ENCODE data around the gene INPP5D. TPM values are rescaled to one million over a fixed set of nuclear protein-coding genes. Genes with fewer than 3 reads are reported as not detected.

The INPP5D gene
- total RNA-seq, 1 experiment from 2014 or later = 17.2 TPM

DNA sequence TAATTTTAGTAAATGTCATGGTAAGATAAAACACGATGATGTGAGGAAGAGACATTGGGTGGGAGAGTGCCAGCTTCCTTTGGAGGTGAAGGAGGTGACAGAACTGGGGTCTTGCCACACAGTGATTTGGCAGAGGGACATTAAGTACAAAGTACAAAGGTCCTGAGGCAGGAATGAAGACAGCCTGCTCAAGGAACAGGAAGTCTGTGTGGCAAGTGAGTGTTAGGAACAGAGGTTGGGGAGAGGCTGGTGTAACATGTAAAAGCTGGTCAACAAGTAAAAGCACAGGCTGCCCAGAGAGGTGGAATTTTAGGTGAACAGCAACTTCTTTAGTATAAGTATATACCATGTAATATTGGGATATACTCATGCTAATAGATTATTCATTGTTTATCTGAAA is 73.1 kb downstream of the INPP5D start:
- H3K27ac Mint-ChIP-seq = no peak overlapping the region
- POLR2A ChIA-PET = no interaction called here
- H3K36me3 Mint-ChIP-seq = peaks cover 16% of the 10 kb centered on the region
- H3K9me3 Mint-ChIP-seq = peaks cover 10% of the 10 kb centered on the region
- no peaks in the 10 kb centered on the region for H3K27me3 Mint-ChIP-seq (ENCODE audit: low read depth)
- DNase-seq (ENCODE audit: low spot score) = no peak
- peaks cover 36% of the 10 kb centered on the region for H3K4me1 Mint-ChIP-seq
- H3K4me3 Mint-ChIP-seq = no peak overlapping the region
- ATAC-seq = no peak
- CTCF ChIA-PET = no interaction called here
- TF ChIP-seq ZNF219 (CRISPR knock-in tag; IDR thresholded peaks at IDR 0.05; ENCODE audit: borderline replicate concordance) (no peak), TEAD1 (CRISPR knock-in tag; IDR thresholded peaks at IDR 0.05) (no peak), ZNF138 (CRISPR knock-in tag; conservative IDR thresholded peaks at IDR 0.05) (no peak), MXD4 (CRISPR knock-in tag; IDR thresholded peaks at IDR 0.05; ENCODE audit: borderline replicate concordance) (no peak), RELA (CRISPR knock-in tag; IDR thresholded peaks at IDR 0.05; ENCODE audit: borderline replicate concordance) (no peak), IRF2 (CRISPR knock-in tag; IDR thresholded peaks at IDR 0.05; ENCODE audit: borderline replicate concordance, low read depth) (no peak), EMX1 (CRISPR knock-in tag; IDR thresholded peaks at IDR 0.05) (no peak), ETV6 (CRISPR knock-in tag; IDR thresholded peaks at IDR 0.05) (no peak), HMGA2 (CRISPR knock-in tag; IDR thresholded peaks at IDR 0.05) (no peak), NFYB (CRISPR knock-in tag; conservative IDR thresholded peaks at IDR 0.05; ENCODE audit: low read depth) (no peak), SOX15 (CRISPR knock-in tag; IDR thresholded peaks at IDR 0.05) (no peak), TP53 (CRISPR knock-in tag; IDR thresholded peaks at IDR 0.05) (no peak), FOXP1 (CRISPR knock-in tag; IDR thresholded peaks at IDR 0.05; ENCODE audit: borderline replicate concordance) (no peak)
- TF ChIP-seq, protein P1, sequence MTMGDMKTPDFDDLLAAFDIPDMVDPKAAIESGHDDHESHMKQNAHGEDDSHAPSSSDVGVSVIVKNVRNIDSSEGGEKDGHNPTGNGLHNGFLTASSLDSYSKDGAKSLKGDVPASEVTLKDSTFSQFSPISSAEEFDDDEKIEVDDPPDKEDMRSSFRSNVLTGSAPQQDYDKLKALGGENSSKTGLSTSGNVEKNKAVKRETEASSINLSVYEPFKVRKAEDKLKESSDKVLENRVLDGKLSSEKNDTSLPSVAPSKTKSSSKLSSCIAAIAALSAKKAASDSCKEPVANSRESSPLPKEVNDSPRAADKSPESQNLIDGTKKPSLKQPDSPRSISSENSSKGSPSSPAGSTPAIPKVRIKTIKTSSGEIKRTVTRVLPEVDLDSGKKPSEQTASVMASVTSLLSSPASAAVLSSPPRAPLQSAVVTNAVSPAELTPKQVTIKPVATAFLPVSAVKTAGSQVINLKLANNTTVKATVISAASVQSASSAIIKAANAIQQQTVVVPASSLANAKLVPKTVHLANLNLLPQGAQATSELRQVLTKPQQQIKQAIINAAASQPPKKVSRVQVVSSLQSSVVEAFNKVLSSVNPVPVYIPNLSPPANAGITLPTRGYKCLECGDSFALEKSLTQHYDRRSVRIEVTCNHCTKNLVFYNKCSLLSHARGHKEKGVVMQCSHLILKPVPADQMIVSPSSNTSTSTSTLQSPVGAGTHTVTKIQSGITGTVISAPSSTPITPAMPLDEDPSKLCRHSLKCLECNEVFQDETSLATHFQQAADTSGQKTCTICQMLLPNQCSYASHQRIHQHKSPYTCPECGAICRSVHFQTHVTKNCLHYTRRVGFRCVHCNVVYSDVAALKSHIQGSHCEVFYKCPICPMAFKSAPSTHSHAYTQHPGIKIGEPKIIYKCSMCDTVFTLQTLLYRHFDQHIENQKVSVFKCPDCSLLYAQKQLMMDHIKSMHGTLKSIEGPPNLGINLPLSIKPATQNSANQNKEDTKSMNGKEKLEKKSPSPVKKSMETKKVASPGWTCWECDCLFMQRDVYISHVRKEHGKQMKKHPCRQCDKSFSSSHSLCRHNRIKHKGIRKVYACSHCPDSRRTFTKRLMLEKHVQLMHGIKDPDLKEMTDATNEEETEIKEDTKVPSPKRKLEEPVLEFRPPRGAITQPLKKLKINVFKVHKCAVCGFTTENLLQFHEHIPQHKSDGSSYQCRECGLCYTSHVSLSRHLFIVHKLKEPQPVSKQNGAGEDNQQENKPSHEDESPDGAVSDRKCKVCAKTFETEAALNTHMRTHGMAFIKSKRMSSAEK (CRISPR knock-in tag; IDR thresholded peaks at IDR 0.05; ENCODE audit: borderline replicate concordance) = no peak
- TF ChIP-seq, protein P2, sequence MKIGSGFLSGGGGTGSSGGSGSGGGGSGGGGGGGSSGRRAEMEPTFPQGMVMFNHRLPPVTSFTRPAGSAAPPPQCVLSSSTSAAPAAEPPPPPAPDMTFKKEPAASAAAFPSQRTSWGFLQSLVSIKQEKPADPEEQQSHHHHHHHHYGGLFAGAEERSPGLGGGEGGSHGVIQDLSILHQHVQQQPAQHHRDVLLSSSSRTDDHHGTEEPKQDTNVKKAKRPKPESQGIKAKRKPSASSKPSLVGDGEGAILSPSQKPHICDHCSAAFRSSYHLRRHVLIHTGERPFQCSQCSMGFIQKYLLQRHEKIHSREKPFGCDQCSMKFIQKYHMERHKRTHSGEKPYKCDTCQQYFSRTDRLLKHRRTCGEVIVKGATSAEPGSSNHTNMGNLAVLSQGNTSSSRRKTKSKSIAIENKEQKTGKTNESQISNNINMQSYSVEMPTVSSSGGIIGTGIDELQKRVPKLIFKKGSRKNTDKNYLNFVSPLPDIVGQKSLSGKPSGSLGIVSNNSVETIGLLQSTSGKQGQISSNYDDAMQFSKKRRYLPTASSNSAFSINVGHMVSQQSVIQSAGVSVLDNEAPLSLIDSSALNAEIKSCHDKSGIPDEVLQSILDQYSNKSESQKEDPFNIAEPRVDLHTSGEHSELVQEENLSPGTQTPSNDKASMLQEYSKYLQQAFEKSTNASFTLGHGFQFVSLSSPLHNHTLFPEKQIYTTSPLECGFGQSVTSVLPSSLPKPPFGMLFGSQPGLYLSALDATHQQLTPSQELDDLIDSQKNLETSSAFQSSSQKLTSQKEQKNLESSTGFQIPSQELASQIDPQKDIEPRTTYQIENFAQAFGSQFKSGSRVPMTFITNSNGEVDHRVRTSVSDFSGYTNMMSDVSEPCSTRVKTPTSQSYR (CRISPR knock-in tag; IDR thresholded peaks at IDR 0.05) = no peak
- TF ChIP-seq, protein P3, sequence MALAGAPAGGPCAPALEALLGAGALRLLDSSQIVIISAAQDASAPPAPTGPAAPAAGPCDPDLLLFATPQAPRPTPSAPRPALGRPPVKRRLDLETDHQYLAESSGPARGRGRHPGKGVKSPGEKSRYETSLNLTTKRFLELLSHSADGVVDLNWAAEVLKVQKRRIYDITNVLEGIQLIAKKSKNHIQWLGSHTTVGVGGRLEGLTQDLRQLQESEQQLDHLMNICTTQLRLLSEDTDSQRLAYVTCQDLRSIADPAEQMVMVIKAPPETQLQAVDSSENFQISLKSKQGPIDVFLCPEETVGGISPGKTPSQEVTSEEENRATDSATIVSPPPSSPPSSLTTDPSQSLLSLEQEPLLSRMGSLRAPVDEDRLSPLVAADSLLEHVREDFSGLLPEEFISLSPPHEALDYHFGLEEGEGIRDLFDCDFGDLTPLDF (CRISPR knock-in tag; IDR thresholded peaks at IDR 0.05) = no peak
- TF ChIP-seq, protein P4, sequence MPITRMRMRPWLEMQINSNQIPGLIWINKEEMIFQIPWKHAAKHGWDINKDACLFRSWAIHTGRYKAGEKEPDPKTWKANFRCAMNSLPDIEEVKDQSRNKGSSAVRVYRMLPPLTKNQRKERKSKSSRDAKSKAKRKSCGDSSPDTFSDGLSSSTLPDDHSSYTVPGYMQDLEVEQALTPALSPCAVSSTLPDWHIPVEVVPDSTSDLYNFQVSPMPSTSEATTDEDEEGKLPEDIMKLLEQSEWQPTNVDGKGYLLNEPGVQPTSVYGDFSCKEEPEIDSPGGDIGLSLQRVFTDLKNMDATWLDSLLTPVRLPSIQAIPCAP (CRISPR knock-in tag; IDR thresholded peaks at IDR 0.05) = no peak
- TF ChIP-seq, protein P5, sequence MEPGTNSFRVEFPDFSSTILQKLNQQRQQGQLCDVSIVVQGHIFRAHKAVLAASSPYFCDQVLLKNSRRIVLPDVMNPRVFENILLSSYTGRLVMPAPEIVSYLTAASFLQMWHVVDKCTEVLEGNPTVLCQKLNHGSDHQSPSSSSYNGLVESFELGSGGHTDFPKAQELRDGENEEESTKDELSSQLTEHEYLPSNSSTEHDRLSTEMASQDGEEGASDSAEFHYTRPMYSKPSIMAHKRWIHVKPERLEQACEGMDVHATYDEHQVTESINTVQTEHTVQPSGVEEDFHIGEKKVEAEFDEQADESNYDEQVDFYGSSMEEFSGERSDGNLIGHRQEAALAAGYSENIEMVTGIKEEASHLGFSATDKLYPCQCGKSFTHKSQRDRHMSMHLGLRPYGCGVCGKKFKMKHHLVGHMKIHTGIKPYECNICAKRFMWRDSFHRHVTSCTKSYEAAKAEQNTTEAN (CRISPR knock-in tag; IDR thresholded peaks at IDR 0.05) = no peak
- TF ChIP-seq, protein P6, sequence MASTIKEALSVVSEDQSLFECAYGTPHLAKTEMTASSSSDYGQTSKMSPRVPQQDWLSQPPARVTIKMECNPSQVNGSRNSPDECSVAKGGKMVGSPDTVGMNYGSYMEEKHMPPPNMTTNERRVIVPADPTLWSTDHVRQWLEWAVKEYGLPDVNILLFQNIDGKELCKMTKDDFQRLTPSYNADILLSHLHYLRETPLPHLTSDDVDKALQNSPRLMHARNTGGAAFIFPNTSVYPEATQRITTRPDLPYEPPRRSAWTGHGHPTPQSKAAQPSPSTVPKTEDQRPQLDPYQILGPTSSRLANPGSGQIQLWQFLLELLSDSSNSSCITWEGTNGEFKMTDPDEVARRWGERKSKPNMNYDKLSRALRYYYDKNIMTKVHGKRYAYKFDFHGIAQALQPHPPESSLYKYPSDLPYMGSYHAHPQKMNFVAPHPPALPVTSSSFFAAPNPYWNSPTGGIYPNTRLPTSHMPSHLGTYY (CRISPR knock-in tag; IDR thresholded peaks at IDR 0.05) = no peak

All from WTC11 (cell line).